PFSK-1 (cell line): ENCODE measurements around the gene DNAJA4.

Source experiments
- SIN3A ChIP-seq: IDR thresholded peaks from 2 replicates; pipeline ENCODE4 v1.6.1; 2012; ENCODE audit warnings: mild to moderate bottlenecking, low read length, moderate library complexity, borderline replicate concordance; ENCODE audit not compliant: insufficient read depth
- TAF1 ChIP-seq: IDR thresholded peaks from 2 replicates; pipeline ENCODE4 v1.6.1; 2012; ENCODE audit warnings: low read length, control low read depth, borderline replicate concordance; ENCODE audit not compliant: insufficient read depth

DNA sequence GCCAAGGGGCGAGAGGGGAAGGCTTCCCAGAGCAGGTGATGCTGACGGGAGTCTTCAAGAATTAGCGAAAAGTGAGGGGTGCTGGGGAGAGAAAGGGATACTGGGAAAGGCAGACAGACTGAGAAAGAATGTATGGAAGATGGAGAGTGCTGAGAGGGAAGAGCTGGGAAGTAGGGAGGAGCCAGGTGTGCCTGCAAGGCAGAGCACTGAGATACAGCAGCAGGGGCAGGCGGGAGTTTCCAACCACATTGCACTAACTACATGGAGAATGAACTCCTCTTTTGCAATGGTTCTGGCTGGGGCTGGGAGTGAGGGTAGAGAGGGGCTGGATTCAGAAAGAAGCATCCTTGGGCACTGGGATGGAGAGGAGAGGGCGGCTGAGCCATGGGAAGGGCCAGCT, 59.8 kb downstream of the DNAJA4 start:
- no peak for TF ChIP-seq TAF1
- TF ChIP-seq SIN3A: no peak
